ELF-1 (cell line): Measurements from ENCODE around the gene TNPO1.

Source experiments
- DNase-seq: peaks from one replicate; pipeline ENCODE4 v3.0.0-alpha.2; 2016; ENCODE audit warnings: low read depth, low spot score

The TNPO1 gene

DNA sequence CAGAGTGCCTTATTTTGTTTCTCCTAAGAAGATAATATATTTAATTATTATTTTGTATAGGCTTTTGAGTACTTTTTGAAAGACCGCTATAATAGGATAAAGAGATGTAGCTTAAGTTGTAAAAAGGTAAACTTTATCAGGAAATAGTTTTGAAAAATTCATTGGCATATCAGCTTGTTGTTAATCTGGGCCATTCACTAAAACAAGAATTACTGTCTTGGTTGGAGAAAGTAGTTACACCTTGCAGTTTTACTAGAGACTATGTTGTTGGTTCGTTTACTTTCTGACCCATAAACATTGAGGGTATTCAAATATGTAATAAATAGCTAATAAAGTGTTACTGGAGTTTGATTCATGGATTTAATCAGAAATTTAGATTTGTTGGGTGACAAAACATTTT, 33.7 kb downstream of the TNPO1 start:
- no peak for DNase-seq

DNA sequence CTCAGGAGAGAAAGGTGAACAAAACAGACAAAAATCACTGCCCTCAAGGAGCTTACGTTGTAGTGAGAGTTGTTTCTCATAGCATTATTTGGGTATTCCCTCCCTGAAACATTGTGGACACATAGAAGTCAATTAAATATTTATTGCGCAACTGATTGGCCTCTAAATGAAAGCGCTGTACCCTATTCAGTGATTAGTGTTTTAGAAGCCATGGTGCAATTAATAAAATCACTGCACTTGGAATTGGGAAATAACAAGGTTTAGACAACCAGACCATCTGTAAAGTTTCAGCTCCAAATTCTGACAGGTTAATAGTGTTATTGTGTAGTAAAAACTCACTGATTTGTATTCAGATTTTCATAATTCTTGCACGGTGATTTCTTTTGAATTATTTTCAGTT, 35.9 kb downstream of the TNPO1 start:
- no peak for DNase-seq

DNA sequence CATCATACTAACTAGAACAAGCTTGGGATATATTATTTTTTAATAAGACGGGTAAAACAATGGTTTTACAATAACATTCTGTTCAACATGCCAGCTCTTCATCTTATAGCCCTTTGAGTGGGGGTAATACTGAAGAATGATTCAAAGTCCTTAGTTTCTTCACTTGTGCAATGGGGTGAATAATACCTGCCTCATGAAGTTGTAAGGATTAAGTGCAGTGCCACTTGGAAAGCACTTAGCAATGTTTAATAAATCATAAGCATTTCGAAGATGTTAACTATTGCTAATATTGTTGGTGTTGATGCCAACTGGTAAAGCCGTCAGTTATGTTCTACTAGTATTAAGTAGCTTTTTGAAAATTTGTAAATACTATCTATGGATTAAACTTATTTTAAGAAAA, 38.0 kb downstream of the TNPO1 start:
- no peak for DNase-seq

DNA sequence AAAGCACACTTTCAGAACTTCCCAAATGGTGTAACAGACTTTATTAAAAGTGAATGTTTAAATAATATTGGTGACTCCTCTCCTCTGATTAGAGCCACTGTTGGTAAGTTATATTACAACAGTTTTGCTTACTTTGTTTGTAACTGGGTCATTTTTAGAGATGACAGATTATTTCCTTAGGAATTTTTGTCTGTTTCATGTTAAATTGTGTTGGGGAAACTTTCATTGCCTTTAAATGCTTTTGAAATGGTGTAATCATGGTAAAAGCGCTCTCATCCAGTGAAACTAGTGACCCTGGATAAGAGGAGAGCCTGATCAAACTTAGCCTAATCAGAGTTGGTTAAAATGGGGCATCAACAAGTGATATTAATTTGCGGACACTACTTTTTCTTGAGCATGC, 39.4 kb downstream of the TNPO1 start:
- no peak for DNase-seq

DNA sequence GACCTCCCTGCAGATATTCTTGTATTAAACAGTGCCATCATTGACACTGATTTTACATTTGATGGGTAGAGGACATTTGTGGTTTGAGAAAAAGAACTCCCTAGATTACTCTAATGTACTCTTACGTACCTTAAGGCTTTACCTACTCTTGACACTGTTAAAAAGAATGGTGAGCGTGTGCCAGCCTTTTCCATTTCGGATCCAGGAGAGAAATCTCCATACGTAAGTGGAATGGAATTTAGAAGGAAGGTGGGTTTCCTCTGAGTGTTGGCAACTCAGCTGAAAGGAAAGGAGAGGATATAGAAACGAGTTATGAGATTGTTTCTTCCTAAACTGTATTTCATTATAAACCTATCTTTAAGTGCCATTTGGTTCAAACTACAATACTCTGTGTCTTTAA, 40.9 kb downstream of the TNPO1 start:
- DNase-seq: no peak

DNA sequence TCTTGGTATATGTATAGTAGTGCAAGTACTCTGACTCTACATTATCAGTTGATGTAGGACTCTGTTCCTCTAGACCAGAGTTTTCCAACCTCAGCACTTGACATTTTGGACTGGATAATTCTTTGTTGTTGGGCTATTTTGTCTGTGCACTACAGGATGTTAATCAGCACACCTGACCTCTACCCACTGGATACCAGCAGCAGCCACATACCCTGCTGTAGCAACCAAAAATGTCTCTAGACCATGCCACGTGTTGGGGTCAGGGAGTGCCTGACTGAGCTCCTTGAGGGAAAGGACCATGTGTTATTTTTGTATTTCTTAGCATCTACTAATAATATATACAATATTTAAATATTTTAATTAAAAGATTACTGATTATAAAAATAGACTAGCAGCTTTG, 42.7 kb downstream of the TNPO1 start:
- DNase-seq: no peak

DNA sequence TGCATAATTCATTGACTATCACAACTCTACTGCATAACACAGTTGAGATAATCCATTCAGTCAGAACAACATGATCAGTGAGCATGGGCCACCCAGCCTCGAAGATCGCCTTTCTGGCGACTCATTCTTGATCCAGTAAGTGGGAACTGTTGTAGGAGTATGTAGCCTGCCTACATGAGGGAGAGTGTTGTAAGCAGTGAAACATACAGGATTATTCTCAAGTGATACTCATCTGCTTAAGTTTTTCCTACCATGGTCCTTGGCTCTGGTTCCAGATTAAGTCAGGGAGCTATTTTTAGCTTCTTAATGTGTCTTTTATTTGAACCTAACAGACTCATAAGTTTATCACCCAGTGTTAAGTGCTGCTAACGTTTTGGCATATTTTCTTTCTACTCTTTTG, 44.0 kb downstream of the TNPO1 start:
- DNase-seq: no peak

DNA sequence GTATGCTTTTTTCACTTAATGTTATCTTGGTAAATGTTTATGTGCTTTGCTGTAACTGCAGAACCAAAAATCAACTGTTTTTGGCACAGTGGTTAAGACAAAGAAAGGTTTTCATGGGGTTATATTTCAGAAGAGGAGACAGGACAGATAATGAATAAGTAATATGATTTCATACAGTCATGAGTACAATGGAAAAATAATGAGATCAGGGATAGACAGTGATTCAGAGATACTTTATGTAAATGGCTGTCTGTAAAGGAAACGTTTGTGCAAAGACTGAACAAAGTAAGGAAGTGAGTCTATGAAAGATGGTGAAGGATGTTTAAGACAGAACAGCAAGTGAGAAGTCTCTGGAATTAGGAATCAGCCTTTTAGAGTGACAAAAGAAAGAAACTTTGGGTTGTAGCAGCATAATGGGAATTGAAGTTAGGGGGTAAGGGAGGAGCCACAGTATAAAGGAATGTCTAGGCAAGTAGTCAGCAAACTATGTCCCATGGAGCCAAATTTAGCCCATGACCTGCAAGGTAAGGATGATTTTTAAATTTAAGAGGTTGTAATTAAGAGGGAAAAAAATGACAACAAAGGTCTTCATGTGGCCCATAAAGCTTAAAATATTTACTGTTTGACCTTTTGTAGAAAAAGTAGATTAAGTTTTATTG, 55.0 kb downstream of the TNPO1 start:
- no peak for DNase-seq

DNA sequence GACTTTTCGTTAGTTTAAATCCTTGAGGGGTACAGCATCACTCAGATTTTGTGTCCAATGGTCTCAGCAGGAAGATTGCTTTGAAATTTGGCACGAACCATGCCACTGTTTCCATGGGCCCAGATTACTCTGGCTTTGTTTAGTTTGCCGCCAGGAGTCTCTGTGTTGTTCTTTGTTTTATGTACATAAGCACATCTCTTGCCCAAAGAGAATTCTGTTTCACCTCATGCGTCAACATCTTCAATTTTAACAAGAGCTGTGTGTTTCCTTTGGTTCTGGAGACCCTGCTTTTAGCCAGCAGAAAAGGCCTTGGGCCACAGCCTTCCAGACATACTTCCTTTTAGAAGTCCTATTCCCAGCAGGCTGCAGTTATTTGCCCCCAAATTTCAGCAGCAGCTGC, 62.4 kb downstream of the TNPO1 start:
- no peak for DNase-seq

DNA sequence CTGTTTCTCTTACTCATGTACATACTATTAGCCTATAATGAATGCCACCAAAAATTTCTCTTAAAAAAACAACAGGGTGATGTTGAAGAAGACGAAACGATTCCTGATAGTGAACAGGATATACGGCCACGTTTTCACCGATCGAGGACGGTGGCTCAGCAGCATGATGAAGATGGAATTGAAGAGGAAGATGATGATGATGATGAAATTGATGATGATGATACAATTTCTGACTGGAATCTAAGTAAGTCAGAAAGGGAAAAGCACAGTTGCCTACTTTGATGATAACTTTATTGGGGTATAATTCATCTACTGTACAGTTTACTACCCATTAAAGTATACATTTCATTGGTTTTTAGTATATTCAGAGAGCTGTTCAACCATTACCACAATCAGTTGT, 66.5 kb downstream of the TNPO1 start:
- DNase-seq: no peak

DNA sequence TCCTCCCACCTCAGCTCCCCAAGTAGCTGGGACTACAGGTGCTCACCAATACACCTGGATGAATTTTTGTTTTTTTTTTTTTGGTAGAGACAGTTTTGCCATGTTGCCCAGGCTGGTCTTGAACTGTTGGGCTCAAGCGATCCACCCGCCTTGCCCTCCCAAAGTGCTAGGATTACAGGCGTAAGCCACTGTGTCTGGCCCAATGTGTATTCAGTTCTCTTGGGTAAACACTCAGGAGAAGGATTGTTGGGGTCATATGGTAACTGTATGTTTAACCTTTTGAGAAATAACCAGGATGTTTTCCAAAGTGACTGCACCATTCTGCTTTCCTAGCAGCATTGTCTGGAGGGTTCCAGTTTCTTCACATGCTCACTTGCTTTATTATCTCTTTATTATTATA, 67.4 kb downstream of the TNPO1 start:
- no peak for DNase-seq

DNA sequence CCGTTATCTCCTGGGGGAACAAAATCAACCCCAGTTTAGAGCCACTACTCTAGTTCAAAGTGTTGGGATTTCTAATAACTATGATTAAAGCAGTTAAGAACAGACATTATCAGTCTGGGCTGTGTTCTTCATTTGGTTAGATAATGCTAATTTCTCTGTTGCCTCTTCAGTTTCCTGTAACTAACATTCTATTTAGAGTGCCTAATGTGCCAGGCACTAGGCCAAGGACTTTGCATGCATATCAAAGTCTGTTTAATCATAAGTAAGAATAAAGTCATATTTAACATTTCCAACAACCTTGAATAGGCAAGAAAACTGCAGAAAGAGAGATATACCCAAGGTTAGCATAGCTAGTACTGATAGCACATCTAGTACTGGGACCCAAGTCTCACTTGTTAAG, 68.4 kb downstream of the TNPO1 start:
- DNase-seq: no peak

DNA sequence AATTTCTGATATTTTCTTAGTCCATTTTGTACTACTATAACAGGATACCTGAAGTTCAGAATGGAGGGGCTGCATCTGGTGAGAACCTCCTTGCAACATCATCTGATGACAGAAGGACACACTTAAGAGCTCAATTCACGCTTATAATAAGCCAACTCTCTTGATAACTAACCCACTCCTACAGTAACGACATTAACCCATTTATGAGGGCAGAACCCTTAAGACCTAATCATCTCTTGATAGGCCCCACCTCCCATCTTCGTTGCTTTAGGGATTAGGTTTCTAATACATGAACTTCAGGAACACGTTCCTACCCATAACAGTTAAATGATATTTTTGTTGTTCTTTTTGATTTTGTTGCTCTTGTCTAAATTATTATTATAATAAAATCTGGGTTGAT, 69.4 kb downstream of the TNPO1 start:
- no peak for DNase-seq

DNA sequence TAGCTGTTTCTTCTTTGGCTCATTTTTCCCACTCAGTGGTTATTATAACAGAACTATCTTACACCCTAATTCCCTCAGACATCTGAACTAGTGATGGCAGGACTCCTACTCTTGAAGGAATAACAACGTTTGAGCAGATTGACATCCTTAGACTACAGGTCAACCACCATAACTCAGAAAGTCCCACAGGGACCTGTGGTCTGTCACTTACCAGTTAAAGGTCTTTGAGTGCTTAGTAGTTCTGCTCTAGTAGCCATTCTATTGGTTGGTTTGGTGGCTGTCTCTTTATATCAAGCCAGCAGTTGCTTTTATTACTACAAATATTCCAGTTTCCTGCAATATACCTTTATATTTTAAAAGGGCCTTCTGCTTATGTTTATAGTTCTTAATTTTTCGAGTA, 72.1 kb downstream of the TNPO1 start:
- no peak for DNase-seq

DNA sequence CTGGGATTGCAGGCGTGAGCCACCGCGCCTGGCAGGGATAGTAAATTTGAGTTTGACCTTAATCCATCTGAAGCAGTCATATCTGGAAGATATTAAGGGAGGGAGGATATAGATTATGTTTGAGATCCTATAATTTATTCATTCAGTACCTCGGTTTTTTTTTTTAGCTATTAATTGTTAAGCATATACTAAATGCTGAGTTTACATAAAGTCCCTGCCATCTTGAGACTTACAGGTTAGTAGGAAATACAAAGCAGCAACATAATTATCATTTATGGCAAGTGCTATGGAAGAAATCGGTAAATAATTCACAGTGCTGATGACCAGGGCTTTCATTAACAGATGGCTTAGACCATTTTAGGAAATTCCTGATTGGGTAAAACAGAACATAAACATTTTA, 72.9 kb downstream of the TNPO1 start:
- no peak for DNase-seq

DNA sequence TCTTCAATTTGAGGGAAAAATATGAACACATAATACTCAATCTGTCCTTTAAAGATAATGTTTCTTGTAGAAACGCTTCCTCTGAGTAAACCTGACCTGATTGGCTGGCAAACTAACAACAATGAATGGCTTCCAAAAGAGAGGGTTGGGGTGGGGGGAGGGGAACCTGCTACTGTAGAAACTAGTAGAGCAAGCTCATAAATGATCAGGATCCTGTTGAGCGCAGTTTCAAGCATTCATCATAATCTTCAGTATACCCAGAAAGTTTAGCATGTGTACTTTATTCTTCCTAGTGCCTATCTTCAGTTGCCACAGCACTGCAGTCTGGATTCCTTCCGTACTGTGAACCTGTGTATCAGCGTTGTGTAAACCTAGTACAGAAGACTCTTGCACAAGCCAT, 76.4 kb downstream of the TNPO1 start:
- no peak for DNase-seq

DNA sequence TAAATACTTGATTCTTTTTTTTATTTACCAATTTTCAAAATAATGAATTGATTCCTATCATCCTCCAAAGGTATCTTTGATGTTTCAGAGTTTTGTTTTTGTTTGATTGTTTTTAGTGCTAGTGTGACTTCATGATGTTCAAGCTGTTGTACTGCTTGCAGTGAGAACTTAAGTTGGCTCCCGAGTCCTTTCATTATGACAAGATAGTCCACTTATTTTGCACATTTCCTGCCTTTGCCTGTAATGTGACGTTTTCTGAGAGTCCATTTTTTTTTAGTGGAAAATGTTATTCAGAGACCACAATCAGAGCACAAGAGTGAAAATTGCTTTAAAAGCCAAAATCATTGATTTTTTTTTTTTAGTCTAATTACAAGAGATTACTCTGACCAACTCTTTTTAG, 79.3 kb downstream of the TNPO1 start:
- DNase-seq: no peak

DNA sequence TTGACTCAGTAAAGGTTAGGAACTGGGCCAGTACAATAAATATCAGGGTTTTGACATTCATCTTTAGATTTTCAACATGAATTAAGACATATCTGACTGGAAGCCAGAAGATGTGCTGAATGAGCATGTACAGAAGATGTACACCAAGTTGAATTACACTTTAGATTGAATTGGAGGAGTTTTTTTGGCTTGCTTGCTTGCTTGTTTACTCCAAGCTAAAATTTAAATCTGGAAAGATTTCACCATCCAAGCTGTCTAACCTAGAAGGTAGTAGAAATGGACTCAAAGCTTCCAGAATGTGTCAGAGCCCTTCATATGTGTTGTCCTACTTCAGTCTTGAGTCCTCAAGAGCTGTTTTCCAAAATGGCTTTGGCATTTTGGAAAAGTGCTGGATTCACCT, 90.3 kb downstream of the TNPO1 start:
- no peak for DNase-seq

DNA sequence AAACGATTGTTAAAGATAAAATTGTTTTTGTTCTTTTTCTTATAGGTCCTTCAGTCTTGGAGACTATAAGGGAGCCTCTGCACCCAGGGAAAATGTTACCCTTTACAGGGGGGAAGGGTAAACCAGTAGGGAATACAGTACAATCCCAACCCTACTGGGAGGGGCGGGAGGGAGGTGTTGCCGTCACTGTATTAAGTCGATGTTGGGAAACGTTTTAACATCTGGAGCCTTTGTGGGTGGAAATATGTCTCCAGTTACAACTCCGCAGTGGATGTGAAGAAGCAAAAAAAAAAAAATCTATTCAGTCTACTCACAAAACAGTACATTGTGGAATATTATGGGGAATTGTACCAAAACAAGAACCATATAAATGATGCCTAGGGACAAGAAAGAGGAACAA, 92.2 kb downstream of the TNPO1 start:
- DNase-seq: no peak

DNA sequence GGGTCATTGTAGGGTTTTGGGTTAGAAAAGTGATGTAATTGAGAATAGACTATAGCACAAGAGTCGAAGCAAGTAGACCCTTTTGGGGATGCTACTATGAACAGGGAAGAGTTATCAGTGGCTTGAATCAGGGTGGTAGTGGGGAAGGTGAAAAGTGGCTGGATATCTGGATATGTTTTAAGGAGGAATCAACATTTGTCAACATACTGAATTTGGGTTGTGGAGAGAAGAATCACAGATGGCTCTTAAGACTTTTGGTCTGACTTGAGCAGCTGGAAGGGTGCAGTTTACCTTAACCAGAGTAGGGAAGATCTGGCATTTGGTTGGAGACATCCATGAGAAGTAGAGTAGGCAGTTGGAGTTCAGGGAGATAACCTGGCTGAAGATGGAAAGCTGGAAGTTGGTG, 100.9 kb downstream of the TNPO1 start:
- no peak for DNase-seq

DNA sequence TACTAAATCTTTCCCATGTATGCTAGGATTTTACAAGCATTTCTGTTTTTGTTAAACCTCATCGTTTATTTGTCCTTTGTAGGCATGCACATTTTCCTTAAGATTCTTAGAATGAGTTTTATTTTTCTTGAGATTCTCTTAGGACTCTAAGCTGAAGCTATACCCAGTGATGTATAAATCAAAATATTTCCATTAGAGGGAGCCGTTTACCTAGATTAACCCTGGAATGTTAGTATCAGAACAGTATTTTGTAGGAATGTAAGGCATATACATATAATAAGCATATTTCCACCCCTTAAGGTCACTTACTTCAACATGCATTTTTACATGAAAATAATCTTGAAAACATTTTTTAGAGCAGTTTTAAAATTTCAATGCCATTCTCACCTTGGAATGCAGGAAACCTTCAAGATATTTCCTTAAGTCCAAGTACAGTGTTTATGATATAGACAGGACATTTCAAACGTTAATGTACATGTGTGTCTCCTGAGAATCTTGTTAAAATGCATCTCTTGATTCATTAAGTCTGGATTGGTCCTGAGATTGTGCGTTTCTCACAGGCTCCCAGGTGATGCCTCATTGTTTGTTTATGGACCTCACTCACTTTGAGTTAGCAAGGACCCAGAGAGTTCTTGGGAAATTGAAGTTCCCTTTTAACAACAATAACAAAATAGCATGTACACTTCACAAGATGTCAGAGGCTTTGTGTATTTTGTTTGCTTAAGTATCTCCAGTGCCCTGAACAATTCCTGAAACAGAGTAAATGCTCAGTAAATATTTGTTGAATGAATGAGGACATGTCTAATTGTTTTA, 104.4 kb downstream of the TNPO1 start:
- no peak for DNase-seq

DNA sequence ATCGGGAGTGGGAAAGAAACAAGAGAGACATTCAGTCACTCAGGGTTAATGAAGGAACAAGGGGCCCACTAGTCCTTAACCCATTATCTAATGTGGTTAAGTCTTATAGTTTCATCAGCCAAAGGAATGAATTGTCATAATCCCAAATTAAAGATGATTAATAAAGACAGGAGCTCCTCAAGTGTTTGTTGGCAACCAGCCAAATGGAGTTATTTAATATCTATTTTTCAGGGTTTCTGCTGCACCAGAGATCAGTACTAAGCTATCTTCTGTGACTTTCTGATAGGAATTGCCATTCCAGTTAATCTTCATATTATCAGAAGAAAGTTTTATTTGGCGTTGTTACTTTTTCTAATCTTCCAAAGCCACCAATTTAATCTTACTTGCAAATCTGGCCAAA, 105.4 kb downstream of the TNPO1 start:
- no peak for DNase-seq

DNA sequence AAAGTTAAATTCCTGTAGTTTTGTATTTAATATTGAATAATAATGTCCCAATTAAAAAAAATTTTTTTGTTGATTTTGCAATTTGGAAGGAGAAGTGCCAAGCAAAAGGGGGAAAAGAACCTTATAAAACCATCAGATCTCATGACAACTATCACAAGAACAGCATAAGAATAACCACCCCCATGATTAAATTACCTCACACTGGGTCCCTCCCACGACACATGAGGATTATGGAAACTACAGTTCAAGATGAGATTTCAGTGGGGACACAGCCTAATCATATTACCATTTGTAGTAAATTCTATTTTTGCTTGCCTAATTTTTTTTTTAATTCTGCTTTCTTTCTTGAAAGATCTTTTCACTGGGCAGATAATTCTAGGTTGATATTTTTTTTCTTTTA, 106.0 kb downstream of the TNPO1 start:
- no peak for DNase-seq
